Body of pancreas (tissue), 4 donors: ENCODE data around the gene CDKN2AIP. TPM values are rescaled to one million over a fixed set of nuclear protein-coding genes. Genes with fewer than 3 reads are reported as not detected.
"Not testable (repeated sequence)": the region's sequence is repeated elsewhere in the genome, so short reads cannot be mapped to it uniquely, and the experiment has no call there.

ENCODE experiments used
- ATAC-seq: fragments of 150-250 bp; one replicate; pipeline ENCODE4 v1.9.1; 2016
- DNase-seq, 4 donors: peaks; one replicate each; pipeline ENCODE4 v3.0.0-alpha.2; 2019
- H3K27ac ChIP-seq, 4 donors: fragments of 200-600 bp; sonication (generic); 1 replicate in 3 of 4; 2 replicates in 1 of 4; pipeline versions ENCODE4 v1.5.1 to v1.6.1; 2016 to 2019; ENCODE audit warnings: mild to moderate bottlenecking in 1 of 4, mixed read lengths in 1 of 4, moderate library complexity in 1 of 4
- H3K27me3 ChIP-seq, 2 donors: fragments of 200-600 bp; sonication (generic); one replicate each; pipeline ENCODE4 v1.6.0; 2016; ENCODE audit warnings: mild to moderate bottlenecking in 1 of 2
- H3K36me3 ChIP-seq, 2 donors: fragments of 200-600 bp; sonication (generic); replicated peaks in 1 of 2; 2 replicates each; pipeline ENCODE4 v1.5.1; 2016; ENCODE audit warnings: low read depth in 2 of 2; ENCODE audit not compliant: insufficient read depth in 1 of 2
- H3K4me1 ChIP-seq: fragments of 200-600 bp; sonication (generic); one replicate; pipeline ENCODE4 v1.6.0; 2016
- H3K4me3 ChIP-seq, 2 donors: fragments of 200-600 bp; sonication (generic); 1 replicate in 1 of 2; 2 replicates in 1 of 2; pipeline ENCODE4 v1.5.1; 2016 to 2019
- H3K9me3 ChIP-seq, 3 donors: fragments of 200-600 bp; sonication (generic); 1 replicate in 2 of 3; 2 replicates in 1 of 3; pipeline ENCODE4 v1.5.1; 2016
- CTCF ChIP-seq, 7 experiments: fragments of 450-650 bp in 4 of 7; fragments of 200-600 bp in 3 of 7; sonication (generic) in 3 of 7; IDR thresholded peaks; one replicate each; pipeline ENCODE4 v1.5.1; 2016 to 2019; ENCODE audit warnings: antibody characterized with exemption in 7 of 7
- POLR2A ChIP-seq, 3 donors: fragments of 450-650 bp; IDR thresholded peaks; one replicate each; pipeline ENCODE4 v1.6.1; 2016; ENCODE audit warnings: antibody characterized with exemption in 3 of 3, mild to moderate bottlenecking in 2 of 3
- WGBS, 2 donors: methylation state at CpG; one replicate each; pipeline ENCODE4 v1.1.5; 2017; 5-methylcytosine and 5-hydroxymethylcytosine counted together
- intact Hi-C: fragments of 100-400 bp; cut with DNase I; formaldehyde crosslinking; loops from one replicate; pipeline ENCODE4 v1.15.1; 2023
- total RNA-seq, 2 donors: library from RNA; depleted of rRNA; stranded (reverse); fragments of >200 nt; gene quantifications; one replicate each; pipeline ENCODE4 v1.1.0, GENCODE V29; 2016

CDKN2AIP gene
- total RNA-seq, 2 donors from 2014 or later: 10.9 to 20.4 TPM

- DNase-seq (no peak), ATAC-seq (no peak)
- TF ChIP-seq POLR2A (IDR thresholded peaks at IDR 0.05) (no peak), CTCF (IDR thresholded peaks at IDR 0.05) (no peak)
- H3K9me3 ChIP-seq: no peaks in the 10 kb centered on the region
- WGBS, 2 donors: 48 to 52% methylated on average over 4 of the region's 4 CpGs
- H3K27ac ChIP-seq: no peak overlapping the region
- no peaks in the 10 kb centered on the region for H3K36me3 ChIP-seq
- peaks cover 4% of the 10 kb centered on the region for H3K4me1 ChIP-seq
- no peaks in the 10 kb centered on the region for H3K27me3 ChIP-seq
- intact Hi-C loops: no loop called here
- H3K4me3 ChIP-seq: no peak overlapping the region
Observed at GRCh38 chr4:183470821-183471220, 26.4 kb downstream of the CDKN2AIP start.

GRCh38 chr4:183471946-183472708 is 27.7 kb downstream of the CDKN2AIP start:
- DNase-seq: peak; percentile 87 to 95 (median 91)
- H3K4me3 ChIP-seq: no peak overlapping the region
- no peak overlapping the region for H3K27ac ChIP-seq
- H3K9me3 ChIP-seq: no peaks in the 10 kb centered on the region
- ATAC-seq: peak; percentile 88
- intact Hi-C loops: no loop called here
- TF ChIP-seq CTCF (IDR thresholded peaks at IDR 0.05): peak; percentile 62 to 95 (median 84)
- no peak for TF ChIP-seq POLR2A (IDR thresholded peaks at IDR 0.05)
- peaks cover 4% of the 10 kb centered on the region for H3K4me1 ChIP-seq
- no peaks in the 10 kb centered on the region for H3K36me3 ChIP-seq
- WGBS, 2 donors: 22 to 24% methylated on average over 12 of the region's 12 CpGs
- no peaks in the 10 kb centered on the region for H3K27me3 ChIP-seq

GRCh38 chr4:183478123-183478522 is 33.7 kb downstream of the CDKN2AIP start:
- Histone ChIP-seq H3K4me3 (no peak overlapping the region), H3K36me3 (no peaks in the 10 kb centered on the region), H3K9me3 (no peaks in the 10 kb centered on the region), H3K27ac (no peak overlapping the region), H3K4me1 (no peaks in the 10 kb centered on the region), H3K27me3 (no peaks in the 10 kb centered on the region)
- 48 to 61% methylated on average over 5 of the region's 5 CpGs for WGBS, 2 donors
- ATAC-seq: no peak
- intact Hi-C loops: no loop called here
- TF ChIP-seq CTCF (IDR thresholded peaks at IDR 0.05) (no peak), POLR2A (IDR thresholded peaks at IDR 0.05) (no peak)
- no peak for DNase-seq

- Histone ChIP-seq H3K36me3 (no peaks in the 10 kb centered on the region), H3K4me1 (no peaks in the 10 kb centered on the region), H3K9me3 (no peaks in the 10 kb centered on the region), H3K27ac (no peak overlapping the region), H3K4me3 (no peak overlapping the region), H3K27me3 (no peaks in the 10 kb centered on the region)
- intact Hi-C loops: no loop called here
- no peak for ATAC-seq
- TF ChIP-seq POLR2A (IDR thresholded peaks at IDR 0.05) (no peak), CTCF (IDR thresholded peaks at IDR 0.05) (no peak)
- no peak for DNase-seq
- 82 to 87% methylated on average over 2 of the region's 2 CpGs for WGBS, 2 donors
Observed at GRCh38 chr4:183478926-183479325, 34.5 kb downstream of the CDKN2AIP start.

GRCh38 chr4:183482515-183483095 is 38.2 kb downstream of the CDKN2AIP start:
- H3K36me3 ChIP-seq, DNase-seq: not testable (repeated sequence)

More at GRCh38 chr4:183482515-183483095, 38.2 kb downstream of the CDKN2AIP start:
- 94% methylated on average over 14 to 17 of the region's 33 CpGs for WGBS, 2 donors
- H3K27ac ChIP-seq, H3K4me1 ChIP-seq, intact Hi-C loops, H3K9me3 ChIP-seq, ATAC-seq, H3K4me3 ChIP-seq, H3K27me3 ChIP-seq: not testable (repeated sequence)
